OCI-LY3 (cell line): ENCODE results near the gene IKZF2.

Experiments used
- H2AFZ ChIP-seq: fragments of 200-600, 300-600 bp; shearing (Covaris generic); 2 replicates; pipeline ENCODE4 v1.6.0; 2014; ENCODE audit warnings: antibody characterized with exemption, low read depth, low read length
- H3K27ac ChIP-seq: fragments of 200-600, 300-600 bp; sonication (generic); 2 replicates; pipeline ENCODE4 v1.5.1; 2014; ENCODE audit warnings: mild to moderate bottlenecking, low read length, moderate library complexity, mixed read lengths
- H3K27me3 ChIP-seq: fragments of 200-600, 300-600 bp; sonication (generic); 2 replicates; pipeline ENCODE4 v1.6.1; 2014; ENCODE audit warnings: low read depth, low read length, mixed read lengths
- H3K36me3 ChIP-seq: fragments of 200-600, 300-600 bp; sonication (generic); replicated peaks from 2 replicates; pipeline ENCODE3; 2014; ENCODE audit warnings: low read depth, low read length, mixed read lengths
- H3K4me1 ChIP-seq: fragments of 300-600, 200-600 bp; sonication (generic); 2 replicates; pipeline ENCODE4 v1.6.1; 2014; ENCODE audit warnings: low read length, mixed read lengths
- H3K4me2 ChIP-seq: fragments of 200-600, 300-600 bp; sonication (generic); 2 replicates; pipeline ENCODE4 v1.6.1; 2014; ENCODE audit warnings: low read length, mixed read lengths
- H3K4me3 ChIP-seq: fragments of 300-600, 200-600 bp; sonication (generic); 2 replicates; pipeline ENCODE4 v1.5.1; 2014; ENCODE audit warnings: antibody characterized with exemption, mild to moderate bottlenecking, low read length, moderate library complexity
- H3K79me2 ChIP-seq: fragments of 300-600, 200-600 bp; shearing (Covaris generic); 2 replicates; pipeline ENCODE4 v1.6.1; 2014; ENCODE audit warnings: mild to moderate bottlenecking, low read length, mixed read lengths
- H3K9ac ChIP-seq: fragments of 300-600, 200-600 bp; shearing (Covaris generic); 2 replicates; pipeline ENCODE4 v1.6.0; 2014; ENCODE audit warnings: mild to moderate bottlenecking, low read length, moderate library complexity
- H3K9me3 ChIP-seq: fragments of 200-600, 300-600 bp; shearing (Covaris generic); 2 replicates; pipeline ENCODE4 v1.6.1; 2014; ENCODE audit warnings: low read length, mixed read lengths; ENCODE audit not compliant: insufficient read depth
- H4K20me1 ChIP-seq: fragments of 200-600, 300-600 bp; sonication (generic); 2 replicates; pipeline ENCODE4 v1.6.1; 2016; ENCODE audit warnings: low read length, mixed read lengths; ENCODE audit not compliant: insufficient read depth
- CTCF ChIP-seq: fragments of 200-600, 300-600 bp; sonication (generic); IDR thresholded peaks from 2 replicates; pipeline ENCODE4 v1.5.1; 2014; ENCODE audit warnings: antibody characterized with exemption, low read length, low read depth
- EZH2phosphoT487 ChIP-seq: fragments of 200-600 bp; shearing (Covaris generic); IDR thresholded peaks from 2 replicates; pipeline ENCODE4 v1.6.1; 2018; ENCODE audit warnings: antibody characterized with exemption, mixed run types, low read depth

The IKZF2 gene

DNA sequence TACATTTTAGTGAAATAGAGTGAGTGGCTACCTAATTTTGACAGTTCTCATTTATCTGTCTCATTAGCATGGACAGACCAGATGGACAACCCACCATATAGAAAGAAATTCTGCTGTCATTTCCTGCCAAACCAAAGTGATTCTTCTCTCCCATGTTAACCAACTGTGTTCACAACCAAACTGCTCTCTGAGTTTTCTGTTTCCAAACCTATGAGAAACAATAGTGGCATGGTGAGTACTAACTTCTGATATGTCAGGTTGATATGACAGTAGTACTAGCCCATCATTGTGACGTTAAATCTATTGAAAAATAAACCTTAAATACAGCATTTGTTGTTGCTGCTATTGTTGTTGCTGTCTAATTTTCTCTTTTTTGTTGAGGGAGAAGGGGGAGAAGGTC is 72.7 kb downstream of the IKZF2 start:
- Histone ChIP-seq H3K4me1 (no peaks in the 10 kb centered on the region), H3K4me2 (no peak overlapping the region), H3K79me2 (no peaks in the 10 kb centered on the region), H3K9me3 (no peaks in the 10 kb centered on the region), H3K4me3 (no peak overlapping the region), H3K36me3 (no peaks in the 10 kb centered on the region), H3K27me3 (no peaks in the 10 kb centered on the region), H2AFZ (no peak overlapping the region), H3K9ac (no peak overlapping the region), H4K20me1 (no peaks in the 10 kb centered on the region), H3K27ac (no peak overlapping the region)
- TF ChIP-seq EZH2phosphoT487 = no peak
- TF ChIP-seq CTCF = no peak

DNA sequence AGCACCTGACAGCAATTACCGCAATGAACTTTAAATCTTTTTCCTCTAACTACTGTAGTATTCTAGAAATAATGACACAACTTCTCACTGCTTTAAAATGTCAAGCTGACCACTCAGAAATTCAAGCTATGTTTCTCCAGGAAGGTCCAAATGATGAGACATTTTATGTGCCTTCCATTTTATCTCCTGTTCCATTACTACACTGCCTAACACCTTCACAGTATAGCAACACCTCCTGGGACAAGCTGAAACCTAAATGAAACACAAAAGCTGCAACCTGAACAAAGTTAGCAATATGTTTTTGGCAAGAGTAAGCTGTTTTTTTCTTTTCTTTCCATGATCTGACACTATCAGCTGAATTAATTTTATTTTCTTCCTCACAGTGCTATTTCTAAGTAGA is 81.9 kb downstream of the IKZF2 start:
- Histone ChIP-seq H3K9me3 (no peaks in the 10 kb centered on the region), H3K9ac (no peak overlapping the region), H3K79me2 (no peaks in the 10 kb centered on the region), H3K36me3 (no peaks in the 10 kb centered on the region), H3K27ac (no peak overlapping the region), H2AFZ (no peak overlapping the region), H4K20me1 (no peaks in the 10 kb centered on the region), H3K4me2 (no peak overlapping the region), H3K4me3 (no peak overlapping the region), H3K4me1 (no peaks in the 10 kb centered on the region), H3K27me3 (no peaks in the 10 kb centered on the region)
- no peak for TF ChIP-seq CTCF
- TF ChIP-seq EZH2phosphoT487 = no peak

DNA sequence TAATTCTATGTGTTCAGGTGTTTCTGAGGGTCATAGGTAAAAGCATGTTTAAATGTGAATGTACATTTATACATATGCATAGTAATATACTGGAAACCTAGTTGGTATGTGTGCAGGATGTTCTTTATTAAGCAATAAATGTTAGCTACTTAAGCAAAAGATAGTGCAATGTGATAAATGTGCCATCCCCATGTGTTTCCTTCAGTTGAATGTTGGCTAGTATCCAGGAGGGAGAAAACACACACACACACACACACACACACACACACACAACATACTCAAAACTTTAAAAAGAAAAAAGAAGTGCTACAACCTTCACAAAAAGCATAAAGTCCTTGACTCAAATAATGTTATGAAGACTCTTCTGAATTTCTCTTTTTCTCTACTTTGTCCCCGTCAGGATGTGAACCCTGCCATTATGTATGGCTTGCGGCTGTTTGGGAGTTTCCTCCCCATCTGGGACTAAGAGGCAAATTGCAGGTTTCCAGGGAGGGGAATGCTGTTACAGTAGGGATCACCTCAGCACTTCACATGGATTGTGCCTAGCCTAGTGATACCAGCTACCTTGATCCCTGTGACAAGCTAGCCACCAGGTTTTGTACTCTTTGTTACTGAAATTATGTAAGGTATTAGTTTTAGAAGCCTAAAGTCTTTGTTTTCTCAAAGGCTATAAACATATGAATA is 82.6 kb downstream of the IKZF2 start:
- no peaks in the 10 kb centered on the region for H3K79me2 ChIP-seq
- no peak overlapping the region for H3K9ac ChIP-seq
- no peaks in the 10 kb centered on the region for H3K9me3 ChIP-seq
- no peaks in the 10 kb centered on the region for H3K36me3 ChIP-seq
- no peak overlapping the region for H3K27ac ChIP-seq
- no peak overlapping the region for H3K4me3 ChIP-seq
- no peaks in the 10 kb centered on the region for H3K27me3 ChIP-seq
- H3K4me1 ChIP-seq = no peaks in the 10 kb centered on the region
- H3K4me2 ChIP-seq = no peak overlapping the region
- no peaks in the 10 kb centered on the region for H4K20me1 ChIP-seq
- no peak overlapping the region for H2AFZ ChIP-seq
- no peak for TF ChIP-seq EZH2phosphoT487
- no peak for TF ChIP-seq CTCF

GRCh38 chr2:213067888-213068287 is 83.5 kb downstream of the IKZF2 start:
- TF ChIP-seq CTCF (no peak), EZH2phosphoT487 (no peak)
- H3K27me3 ChIP-seq = no peaks in the 10 kb centered on the region
- H2AFZ ChIP-seq = no peak overlapping the region
- H4K20me1 ChIP-seq = no peaks in the 10 kb centered on the region
- no peak overlapping the region for H3K9ac ChIP-seq
- no peaks in the 10 kb centered on the region for H3K4me1 ChIP-seq
- no peaks in the 10 kb centered on the region for H3K79me2 ChIP-seq
- no peaks in the 10 kb centered on the region for H3K36me3 ChIP-seq
- H3K9me3 ChIP-seq = no peaks in the 10 kb centered on the region
- no peak overlapping the region for H3K27ac ChIP-seq
- no peak overlapping the region for H3K4me3 ChIP-seq
- H3K4me2 ChIP-seq = no peak overlapping the region
